Mucosa of descending colon (tissue), 3 donors: ENCODE data around the gene FLRT2. TPM values are rescaled to one million over a fixed set of nuclear protein-coding genes. Genes with fewer than 3 reads are reported as not detected.

ENCODE experiments used
- ATAC-seq: fragments of 200-7000 bp; cut with Tn5 transposase; one replicate; pipeline ENCODE4 v1.9.1; 2020; ENCODE audit warnings: mild to moderate bottlenecking, moderate library complexity
- DNase-seq, 3 donors: peaks; one replicate each; pipeline ENCODE4 v3.0.0-alpha.2; 2020
- H3K36me3 ChIP-seq: fragments of 200-600 bp; one replicate; pipeline ENCODE4 v1.8.0; 2021; ENCODE audit warnings: low read depth, mild to moderate bottlenecking
- H3K4me1 ChIP-seq: fragments of 200-600 bp; one replicate; pipeline ENCODE4 v1.8.0; 2021; ENCODE audit warnings: low read depth, mild to moderate bottlenecking
- H3K4me3 ChIP-seq: fragments of 200-600 bp; one replicate; pipeline ENCODE4 v1.8.0; 2021; ENCODE audit warnings: mild to moderate bottlenecking
- H3K9me3 ChIP-seq: fragments of 200-600 bp; one replicate; pipeline ENCODE4 v1.8.0; 2021; ENCODE audit warnings: mild to moderate bottlenecking
- intact Hi-C, 2 donors: fragments of 100-400 bp; cut with DNase I in 1 of 2; cut with micrococcal nuclease in 1 of 2; formaldehyde crosslinking; loops; one replicate each; pipeline versions ENCODE4 v1.11.0 to v1.11.1; 2022; cut with DNase I, micrococcal nuclease
- total RNA-seq, 3 donors: library from RNA; stranded (reverse); fragmentation: NEBNext Ultra II Directional in 2 of 3; extraction: Animal tissue kit (Norgen Biotek cat#: 25700) in 2 of 3; gene quantifications; one replicate each; pipeline versions ENCODE4 v1.2.1 to v1.2.4, GENCODE V29; 2021 to 2023
- TF ChIP-seq, protein P1 (sequence below): fragments of 200-600 bp; IDR thresholded peaks from one replicate; pipeline ENCODE4 v1.8.0; 2022; ENCODE audit warnings: antibody characterized with exemption, mild to moderate bottlenecking
- donor health status: DM: no; HTN: no; CAD: no; lungs with moderate emphysema.
- donor health status: DM: no; HTN: no; CAD: no.
- donor health status: DM: no; HTN: yes; CAD: no.

Gene FLRT2
- total RNA-seq, 3 donors from 2014 or later: 4.9 to 14.6 (median 7.1) TPM

DNA sequence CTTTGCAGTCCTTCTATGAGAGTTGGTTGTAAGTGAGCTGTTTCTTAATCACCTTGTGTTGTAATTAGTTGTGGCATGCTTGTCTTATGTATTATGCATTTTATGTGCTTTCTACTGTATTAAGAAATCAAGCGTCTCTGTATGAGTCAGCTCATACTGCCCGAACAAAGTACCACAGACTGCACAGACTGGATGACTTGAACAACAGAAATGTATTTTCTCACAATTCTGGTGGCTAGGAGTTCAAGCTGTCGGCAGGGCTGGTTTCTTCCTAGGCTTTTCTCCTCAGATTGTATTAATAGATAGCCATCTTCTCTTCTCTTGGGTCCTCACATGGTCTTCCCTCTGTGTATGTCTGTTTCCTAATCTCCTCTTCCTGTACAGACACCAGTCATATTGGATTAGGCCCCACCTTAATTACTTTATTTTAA is 77.7 kb downstream of the FLRT2 start:
- H3K9me3 ChIP-seq: no peaks in the 10 kb centered on the region
- ATAC-seq (no peak), DNase-seq (no peak)
- H3K36me3 ChIP-seq: no peaks in the 10 kb centered on the region
- H3K4me3 ChIP-seq: no peak overlapping the region
- TF ChIP-seq, protein P1, sequence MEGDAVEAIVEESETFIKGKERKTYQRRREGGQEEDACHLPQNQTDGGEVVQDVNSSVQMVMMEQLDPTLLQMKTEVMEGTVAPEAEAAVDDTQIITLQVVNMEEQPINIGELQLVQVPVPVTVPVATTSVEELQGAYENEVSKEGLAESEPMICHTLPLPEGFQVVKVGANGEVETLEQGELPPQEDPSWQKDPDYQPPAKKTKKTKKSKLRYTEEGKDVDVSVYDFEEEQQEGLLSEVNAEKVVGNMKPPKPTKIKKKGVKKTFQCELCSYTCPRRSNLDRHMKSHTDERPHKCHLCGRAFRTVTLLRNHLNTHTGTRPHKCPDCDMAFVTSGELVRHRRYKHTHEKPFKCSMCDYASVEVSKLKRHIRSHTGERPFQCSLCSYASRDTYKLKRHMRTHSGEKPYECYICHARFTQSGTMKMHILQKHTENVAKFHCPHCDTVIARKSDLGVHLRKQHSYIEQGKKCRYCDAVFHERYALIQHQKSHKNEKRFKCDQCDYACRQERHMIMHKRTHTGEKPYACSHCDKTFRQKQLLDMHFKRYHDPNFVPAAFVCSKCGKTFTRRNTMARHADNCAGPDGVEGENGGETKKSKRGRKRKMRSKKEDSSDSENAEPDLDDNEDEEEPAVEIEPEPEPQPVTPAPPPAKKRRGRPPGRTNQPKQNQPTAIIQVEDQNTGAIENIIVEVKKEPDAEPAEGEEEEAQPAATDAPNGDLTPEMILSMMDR: no peak
- intact Hi-C loops: no loop called here
- H3K4me1 ChIP-seq: no peaks in the 10 kb centered on the region

DNA sequence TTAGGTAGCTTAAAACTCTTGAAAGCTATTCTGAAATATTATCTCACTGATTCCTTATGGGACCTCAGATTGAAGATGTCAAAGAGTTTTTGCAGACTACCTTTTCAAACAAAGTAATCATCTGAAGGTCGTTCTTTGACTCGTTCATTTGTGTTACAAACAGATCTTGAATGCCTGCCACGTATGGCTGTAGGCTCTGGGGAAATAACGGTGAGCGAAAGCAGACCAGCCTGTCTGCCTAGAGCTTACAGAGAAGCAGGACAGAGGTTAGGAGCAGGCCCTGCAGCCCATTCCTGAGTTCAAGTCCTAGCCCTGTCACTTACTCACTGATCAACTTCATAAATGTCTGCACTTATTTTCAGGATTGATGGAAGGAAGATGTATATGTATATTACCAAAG is 83.6 kb downstream of the FLRT2 start:
- intact Hi-C loops: no loop called here
- no peaks in the 10 kb centered on the region for H3K36me3 ChIP-seq
- no peak for DNase-seq
- ATAC-seq: no peak
- H3K9me3 ChIP-seq: no peaks in the 10 kb centered on the region
- no peaks in the 10 kb centered on the region for H3K4me1 ChIP-seq
- TF ChIP-seq, protein P1: no peak
- no peak overlapping the region for H3K4me3 ChIP-seq

DNA sequence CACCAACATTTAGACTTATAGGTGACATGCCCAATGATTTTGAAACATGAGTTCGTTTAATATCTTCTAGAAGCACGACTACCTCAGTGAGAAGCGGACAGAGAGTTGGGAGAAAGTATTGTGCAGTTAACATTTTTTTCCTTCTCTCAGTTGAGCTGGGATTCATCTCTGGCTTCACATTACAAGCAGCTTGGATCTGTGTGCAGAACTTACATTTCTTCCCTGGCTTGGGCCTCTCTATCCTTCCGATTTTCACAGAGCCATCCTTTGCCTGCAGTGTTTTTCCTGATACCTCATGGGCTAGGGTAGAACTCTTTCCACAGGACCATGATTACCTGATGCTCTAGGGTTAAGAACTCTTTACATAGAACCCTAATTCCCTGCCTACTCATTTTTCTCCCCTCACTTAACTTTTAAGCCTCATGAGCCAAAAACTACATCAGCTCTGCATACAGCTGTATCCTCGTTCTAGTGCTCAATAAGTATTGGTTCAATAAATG is 86.5 kb downstream of the FLRT2 start:
- Histone ChIP-seq H3K36me3 (no peaks in the 10 kb centered on the region), H3K4me1 (no peaks in the 10 kb centered on the region), H3K4me3 (no peak overlapping the region), H3K9me3 (no peaks in the 10 kb centered on the region)
- intact Hi-C loops: no loop called here
- no peak for DNase-seq
- ATAC-seq: no peak
- TF ChIP-seq, protein P1: no peak

GRCh38 chr14:85616886-85617285 is 86.9 kb downstream of the FLRT2 start:
- no peak for DNase-seq
- TF ChIP-seq, protein P1: no peak
- Histone ChIP-seq H3K36me3 (no peaks in the 10 kb centered on the region), H3K4me3 (no peak overlapping the region), H3K4me1 (no peaks in the 10 kb centered on the region), H3K9me3 (no peaks in the 10 kb centered on the region)
- ATAC-seq: no peak
- intact Hi-C loops: no loop called here

GRCh38 chr14:85617791-85618190 is 87.8 kb downstream of the FLRT2 start:
- H3K4me1 ChIP-seq: no peaks in the 10 kb centered on the region
- intact Hi-C loops: no loop called here
- TF ChIP-seq, protein P1: no peak
- no peak for DNase-seq
- no peaks in the 10 kb centered on the region for H3K36me3 ChIP-seq
- peaks cover 3% of the 10 kb centered on the region for H3K9me3 ChIP-seq
- no peak overlapping the region for H3K4me3 ChIP-seq
- no peak for ATAC-seq

GRCh38 chr14:85618390-85618789 is 88.4 kb downstream of the FLRT2 start:
- no peak for DNase-seq
- ATAC-seq: no peak
- H3K4me1 ChIP-seq: no peaks in the 10 kb centered on the region
- H3K36me3 ChIP-seq: no peaks in the 10 kb centered on the region
- TF ChIP-seq, protein P1: no peak
- intact Hi-C loops: no loop called here
- no peak overlapping the region for H3K4me3 ChIP-seq
- H3K9me3 ChIP-seq: peaks cover 3% of the 10 kb centered on the region
